Fibroblast of lung (primary cell): ENCODE results near the gene SLK. TPM values are rescaled to one million over a fixed set of nuclear protein-coding genes. Genes with fewer than 3 reads are reported as not detected.

Source experiments
- DNase-seq, 2 donors: peaks; one replicate each; pipeline versions ENCODE4 v3.0.0 to v3.0.0-alpha.2; 2010; ENCODE audit warnings: low read depth in 2 of 2
- H2AFZ ChIP-seq: 2 replicates; pipeline ENCODE4 v1.5.1; 2012; ENCODE audit warnings: low read length, control low read depth, inconsistent platforms
- H3K27ac ChIP-seq: 2 replicates; pipeline ENCODE4 v1.5.1; 2011; ENCODE audit warnings: low read length, control low read depth; ENCODE audit not compliant: insufficient read depth
- H3K27me3 ChIP-seq: 2 replicates; pipeline ENCODE4 v1.5.1; 2011; ENCODE audit warnings: mild to moderate bottlenecking, low read length; ENCODE audit not compliant: control insufficient read depth, insufficient read depth
- H3K36me3 ChIP-seq: 2 replicates; pipeline ENCODE4 v1.5.1; 2011; ENCODE audit warnings: low read length; ENCODE audit not compliant: control insufficient read depth, insufficient read depth
- H3K4me1 ChIP-seq: 2 replicates; pipeline ENCODE4 v1.5.1; 2011; ENCODE audit warnings: low read length; ENCODE audit not compliant: control insufficient read depth, insufficient read depth; ENCODE audit errors: extremely low read depth
- H3K4me2 ChIP-seq: 2 replicates; pipeline ENCODE4 v1.5.1; 2011; ENCODE audit warnings: low read length, control low read depth; ENCODE audit not compliant: insufficient read depth; ENCODE audit errors: extremely low read depth
- H3K4me3 ChIP-seq, 4 experiments: fragments of 200-600 bp in 1 of 4; sonication (generic) in 1 of 4; replicated peaks in 1 of 4; 2 replicates each; pipeline ENCODE4 v1.5.1; 2011 to 2016; ENCODE audit warnings: low read length in 4 of 4, low read depth in 3 of 4, mild to moderate bottlenecking in 3 of 4, control low read depth in 2 of 4, inconsistent platforms in 1 of 4, mixed read lengths in 1 of 4; ENCODE audit not compliant: insufficient read depth in 1 of 4; ENCODE audit errors: control extremely low read depth in 1 of 4
- H3K79me2 ChIP-seq: 2 replicates; pipeline ENCODE4 v1.5.1; 2012; ENCODE audit warnings: mild to moderate bottlenecking, low read length, inconsistent platforms; ENCODE audit not compliant: control insufficient read depth, insufficient read depth
- H3K9ac ChIP-seq: 2 replicates; pipeline ENCODE4 v1.5.1; 2011; ENCODE audit warnings: mild to moderate bottlenecking, low read length, control low read depth; ENCODE audit not compliant: insufficient read depth
- H3K9me3 ChIP-seq: 2 replicates; pipeline ENCODE4 v1.5.1; 2012; ENCODE audit warnings: low read depth, low read length; ENCODE audit not compliant: control insufficient read depth, insufficient read depth
- H4K20me1 ChIP-seq: 2 replicates; pipeline ENCODE4 v1.5.1; 2011; ENCODE audit warnings: low read length; ENCODE audit not compliant: control insufficient read depth, insufficient read depth; ENCODE audit errors: extremely low read depth
- EZH2 ChIP-seq: IDR thresholded peaks from 2 replicates; pipeline ENCODE4 v1.5.1; 2012; ENCODE audit warnings: low read length, control low read depth, mild to moderate bottlenecking; ENCODE audit errors: missing control alignments
- polyA plus RNA-seq, 2 donors: library from polyadenylated mRNA; depleted of rRNA in 1 of 2; stranded (reverse) in 1 of 2; unstranded in 1 of 2; fragments of >200 nt; gene quantifications; 2 replicates each; pipeline ENCODE4 v1.2.1, GENCODE V29; 2011 to 2012; ENCODE audit warnings: missing spikeins in 1 of 2
- total RNA-seq: library from RNA; depleted of rRNA; stranded (reverse); fragments of >200 nt; gene quantifications from 2 replicates; pipeline ENCODE4 v1.2.1, GENCODE V29; 2014
- TF ChIP-seq, protein P1 (sequence below), 2 donors: IDR thresholded peaks in 1 of 2; conservative IDR thresholded peaks in 1 of 2; 1 replicate in 1 of 2; 2 replicates in 1 of 2; pipeline ENCODE4 v1.5.1; 2011 to 2012; ENCODE audit warnings: low read length in 2 of 2, control low read depth in 1 of 2, inconsistent platforms in 1 of 2, low read depth in 1 of 2, mild to moderate bottlenecking in 1 of 2

The SLK gene
- total and polyA plus RNA-seq, 2 donors (not counting 1 experiment from before 2014, with no cell fraction given): 18.2 to 63.1 TPM

DNA sequence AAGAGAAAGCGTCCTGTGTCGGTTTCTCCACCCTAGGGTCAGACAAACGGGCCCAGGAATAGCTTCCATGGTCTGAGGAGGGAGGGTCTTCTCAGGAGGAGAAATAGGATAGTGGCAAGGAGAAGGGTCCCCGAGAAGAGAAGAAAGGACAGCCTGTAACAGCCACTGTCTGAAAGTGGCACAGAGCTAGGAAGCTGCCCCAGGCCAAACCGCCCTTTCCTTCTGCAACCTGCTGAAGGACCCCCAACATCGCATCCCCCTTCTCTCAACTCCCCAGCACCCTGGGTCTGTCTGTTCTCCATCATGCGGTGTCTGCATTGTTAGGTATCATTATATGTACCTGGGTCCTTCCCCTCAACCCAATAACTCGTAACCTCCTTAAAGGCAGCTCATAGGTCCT, 71.6 kb downstream of the SLK start:
- no peak for DNase-seq
- H3K9ac ChIP-seq: no peak overlapping the region
- TF ChIP-seq EZH2: no peak
- TF ChIP-seq, protein P1, sequence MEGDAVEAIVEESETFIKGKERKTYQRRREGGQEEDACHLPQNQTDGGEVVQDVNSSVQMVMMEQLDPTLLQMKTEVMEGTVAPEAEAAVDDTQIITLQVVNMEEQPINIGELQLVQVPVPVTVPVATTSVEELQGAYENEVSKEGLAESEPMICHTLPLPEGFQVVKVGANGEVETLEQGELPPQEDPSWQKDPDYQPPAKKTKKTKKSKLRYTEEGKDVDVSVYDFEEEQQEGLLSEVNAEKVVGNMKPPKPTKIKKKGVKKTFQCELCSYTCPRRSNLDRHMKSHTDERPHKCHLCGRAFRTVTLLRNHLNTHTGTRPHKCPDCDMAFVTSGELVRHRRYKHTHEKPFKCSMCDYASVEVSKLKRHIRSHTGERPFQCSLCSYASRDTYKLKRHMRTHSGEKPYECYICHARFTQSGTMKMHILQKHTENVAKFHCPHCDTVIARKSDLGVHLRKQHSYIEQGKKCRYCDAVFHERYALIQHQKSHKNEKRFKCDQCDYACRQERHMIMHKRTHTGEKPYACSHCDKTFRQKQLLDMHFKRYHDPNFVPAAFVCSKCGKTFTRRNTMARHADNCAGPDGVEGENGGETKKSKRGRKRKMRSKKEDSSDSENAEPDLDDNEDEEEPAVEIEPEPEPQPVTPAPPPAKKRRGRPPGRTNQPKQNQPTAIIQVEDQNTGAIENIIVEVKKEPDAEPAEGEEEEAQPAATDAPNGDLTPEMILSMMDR (conservative IDR thresholded peaks at IDR 0.05 in 1 of 2, IDR thresholded peaks at IDR 0.05 in 1 of 2; ENCODE audit: low read depth in 1 of 2, low read length in 2 of 2): no peak
- H2AFZ ChIP-seq: no peak overlapping the region
- H3K27me3 ChIP-seq: no peaks in the 10 kb centered on the region
- no peak overlapping the region for H3K27ac ChIP-seq
- H3K4me1 ChIP-seq: no peaks in the 10 kb centered on the region
- no peaks in the 10 kb centered on the region for H3K9me3 ChIP-seq
- no peaks in the 10 kb centered on the region for H4K20me1 ChIP-seq
- H3K4me2 ChIP-seq: no peak overlapping the region
- H3K4me3 ChIP-seq: no peak overlapping the region
- no peaks in the 10 kb centered on the region for H3K36me3 ChIP-seq
- no peaks in the 10 kb centered on the region for H3K79me2 ChIP-seq

DNA sequence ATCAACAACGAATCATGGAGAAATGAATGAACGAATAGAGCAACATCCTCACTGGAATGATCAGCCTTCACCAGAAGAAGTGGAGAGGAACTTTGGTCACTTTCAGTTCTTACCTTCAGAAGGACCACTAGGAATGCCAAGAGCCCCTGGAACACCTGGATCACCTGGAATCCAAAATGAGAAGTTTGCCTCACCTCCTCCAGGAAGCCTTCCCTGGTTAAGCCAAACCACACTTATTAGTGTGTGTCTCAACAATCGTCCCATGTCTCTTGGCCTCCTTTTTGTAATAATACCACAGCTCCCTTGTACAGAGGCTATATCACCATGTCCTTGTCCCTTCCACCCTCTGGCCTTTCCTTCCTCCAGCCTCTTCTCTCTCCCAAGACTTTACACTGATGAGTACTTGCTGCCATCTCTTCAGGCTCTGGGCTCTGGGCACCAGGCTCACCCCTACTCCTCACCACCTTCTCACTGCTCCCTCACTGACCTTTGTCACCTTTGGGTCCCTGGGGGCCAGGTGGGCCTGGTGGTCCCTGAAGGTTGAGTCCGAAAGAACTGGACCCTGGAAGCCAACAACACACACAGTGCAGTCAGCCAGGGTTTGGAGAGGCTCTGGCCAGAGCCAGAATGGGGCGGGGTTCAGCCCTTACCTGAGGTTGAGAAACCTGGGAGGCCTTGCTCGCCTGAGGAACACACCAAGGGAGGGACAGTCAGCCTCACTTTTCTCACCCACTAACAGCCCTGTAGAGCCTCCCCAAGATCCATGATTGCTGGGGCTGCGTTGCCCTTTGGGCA, 72.2 kb downstream of the SLK start:
- no peak overlapping the region for H2AFZ ChIP-seq
- H3K79me2 ChIP-seq: no peaks in the 10 kb centered on the region
- no peak overlapping the region for H3K4me2 ChIP-seq
- H3K4me3 ChIP-seq: no peak overlapping the region
- no peaks in the 10 kb centered on the region for H3K9me3 ChIP-seq
- no peaks in the 10 kb centered on the region for H3K27me3 ChIP-seq
- DNase-seq: no peak
- no peak overlapping the region for H3K27ac ChIP-seq
- no peaks in the 10 kb centered on the region for H3K36me3 ChIP-seq
- no peaks in the 10 kb centered on the region for H4K20me1 ChIP-seq
- no peak overlapping the region for H3K9ac ChIP-seq
- TF ChIP-seq EZH2: no peak
- TF ChIP-seq, protein P1 (conservative IDR thresholded peaks at IDR 0.05 in 1 of 2, IDR thresholded peaks at IDR 0.05 in 1 of 2; ENCODE audit: low read depth in 1 of 2, low read length in 2 of 2): no peak
- H3K4me1 ChIP-seq: no peaks in the 10 kb centered on the region

DNA sequence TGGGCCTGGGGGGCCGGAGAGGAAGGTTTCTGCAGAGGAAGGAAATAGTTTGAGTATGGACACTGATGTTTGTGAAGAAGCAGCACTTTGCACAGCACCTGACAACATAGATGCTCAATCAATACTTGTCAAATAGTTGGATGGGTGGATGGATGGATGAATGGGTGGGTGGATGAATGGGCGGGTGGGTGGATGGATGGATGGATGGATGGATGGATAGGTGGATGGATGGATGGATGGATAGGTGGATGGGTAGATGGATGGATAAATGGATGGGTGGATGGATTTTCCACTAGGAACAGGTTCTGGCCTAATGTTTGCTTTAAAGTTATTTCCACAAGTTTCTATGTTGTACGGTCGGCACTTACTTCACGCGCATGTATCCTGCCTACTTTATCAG, 73.4 kb downstream of the SLK start:
- TF ChIP-seq, protein P1 (conservative IDR thresholded peaks at IDR 0.05 in 1 of 2, IDR thresholded peaks at IDR 0.05 in 1 of 2; ENCODE audit: low read depth in 1 of 2, low read length in 2 of 2): no peak
- no peak for TF ChIP-seq EZH2
- no peak overlapping the region for H3K4me3 ChIP-seq

More for the DNA sequence above, 73.4 kb downstream of the SLK start:
- H3K4me1 ChIP-seq: no peaks in the 10 kb centered on the region
- H3K27ac ChIP-seq: no peak overlapping the region
- H2AFZ ChIP-seq: no peak overlapping the region
- H3K79me2 ChIP-seq: no peaks in the 10 kb centered on the region
- no peak overlapping the region for H3K4me2 ChIP-seq
- H4K20me1 ChIP-seq: no peaks in the 10 kb centered on the region
- no peaks in the 10 kb centered on the region for H3K27me3 ChIP-seq
- H3K36me3 ChIP-seq: no peaks in the 10 kb centered on the region
- H3K9me3 ChIP-seq: no peaks in the 10 kb centered on the region
- H3K9ac ChIP-seq: no peak overlapping the region
- no peak for DNase-seq
